Adipocyte (in vitro differentiated cells): ENCODE results near the gene ZNF497.
"Not testable (repeated sequence)": the region's sequence is repeated elsewhere in the genome, so short reads cannot be mapped to it uniquely, and the experiment has no call there.

Experiments used
- DNase-seq: peaks from one replicate; pipeline ENCODE4 v3.0.0-alpha.2; 2015; ENCODE audit warnings: low read depth
- H3K27me3 ChIP-seq: replicated peaks from 2 replicates; pipeline ENCODE4 v1.7.0; 2013; ENCODE audit warnings: mild to moderate bottlenecking, low read length, moderate library complexity; ENCODE audit not compliant: control insufficient read depth, insufficient read depth
- H3K36me3 ChIP-seq: 2 replicates; pipeline ENCODE4 v1.7.0; 2013; ENCODE audit warnings: low read length, mild to moderate bottlenecking, moderate library complexity; ENCODE audit not compliant: control insufficient read depth, insufficient read depth, severe bottlenecking
- H3K4me1 ChIP-seq: 2 replicates; pipeline ENCODE4 v1.7.0; 2013; ENCODE audit warnings: mild to moderate bottlenecking, low read length, moderate library complexity; ENCODE audit not compliant: control insufficient read depth, insufficient read depth
- H3K4me3 ChIP-seq: 2 replicates; pipeline ENCODE4 v1.7.0; 2013; ENCODE audit warnings: mild to moderate bottlenecking, low read length, moderate library complexity
- H3K9ac ChIP-seq: 2 replicates; pipeline ENCODE4 v1.7.0; 2013; ENCODE audit warnings: mild to moderate bottlenecking, low read length, moderate library complexity
- H3K9me3 ChIP-seq: 2 replicates; pipeline ENCODE4 v1.7.0; 2013; ENCODE audit warnings: mild to moderate bottlenecking, low read length, moderate library complexity; ENCODE audit not compliant: control insufficient read depth

The ZNF497 gene

GRCh38 chr19:58350001-58350861 is 12.3 kb downstream of the ZNF497 start:
- Histone ChIP-seq H3K4me3 (peak overlapping the region; percentile 86), H3K27me3 (no peaks in the 10 kb centered on the region), H3K9me3 (no peaks in the 10 kb centered on the region), H3K9ac (peak overlapping the region; percentile 26), H3K4me1 (peaks cover 17% of the 10 kb centered on the region), H3K36me3 (no peaks in the 10 kb centered on the region)
- DNase-seq = no peak

- no peaks in the 10 kb centered on the region for H3K27me3 ChIP-seq
These were observed 13.0 kb downstream of the ZNF497 start for GRCh38 chr19:58349590-58349989.

GRCh38 chr19:58348080-58348479 is 14.5 kb downstream of the ZNF497 start:
- H3K36me3 ChIP-seq, H3K27me3 ChIP-seq, H3K9me3 ChIP-seq: not testable (repeated sequence)
- H3K9ac ChIP-seq = peak overlapping the region; percentile 83
- peak; percentile 11 for DNase-seq
- peak overlapping the region; percentile 86 for H3K4me3 ChIP-seq
- peaks cover 17% of the 10 kb centered on the region for H3K4me1 ChIP-seq

More at GRCh38 chr19:58349590-58349989, 13.0 kb downstream of the ZNF497 start:
- Histone ChIP-seq H3K9ac (no peak overlapping the region), H3K4me1 (peaks cover 17% of the 10 kb centered on the region), H3K9me3 (no peaks in the 10 kb centered on the region), H3K36me3 (no peaks in the 10 kb centered on the region), H3K4me3 (peak overlapping the region; percentile 86)
- DNase-seq = no peak

GRCh38 chr19:58346961-58347929 is 15.3 kb downstream of the ZNF497 start:
- peak overlapping the region; percentile 86 for H3K4me3 ChIP-seq
- DNase-seq = peak; percentile 94
- H3K9ac ChIP-seq = peak overlapping the region; percentile 87
- no peaks in the 10 kb centered on the region for H3K9me3 ChIP-seq
- peaks cover 17% of the 10 kb centered on the region for H3K4me1 ChIP-seq
- H3K27me3 ChIP-seq = no peaks in the 10 kb centered on the region
- no peaks in the 10 kb centered on the region for H3K36me3 ChIP-seq

GRCh38 chr19:58345558-58345957 is 17.0 kb downstream of the ZNF497 start:
- Histone ChIP-seq H3K27me3 (no peaks in the 10 kb centered on the region), H3K4me3 (no peak overlapping the region), H3K36me3 (no peaks in the 10 kb centered on the region), H3K4me1 (peaks cover 17% of the 10 kb centered on the region), H3K9me3 (no peaks in the 10 kb centered on the region), H3K9ac (no peak overlapping the region)
- peak; percentile 21 for DNase-seq

GRCh38 chr19:58338825-58339558 is 23.6 kb downstream of the ZNF497 start:
- Histone ChIP-seq H3K27me3 (no peaks in the 10 kb centered on the region), H3K9ac (no peak overlapping the region), H3K9me3 (no peaks in the 10 kb centered on the region), H3K4me3 (no peak overlapping the region), H3K36me3 (peaks cover 27% of the 10 kb centered on the region), H3K4me1 (no peaks in the 10 kb centered on the region)
- no peak for DNase-seq

GRCh38 chr19:58338336-58338735 is 24.2 kb downstream of the ZNF497 start:
- Histone ChIP-seq H3K4me1 (no peaks in the 10 kb centered on the region), H3K36me3 (peaks cover 27% of the 10 kb centered on the region)
- DNase-seq = no peak

GRCh38 chr19:58336820-58337219 is 25.7 kb downstream of the ZNF497 start:
- no peaks in the 10 kb centered on the region for H3K9me3 ChIP-seq
- H3K4me3 ChIP-seq = no peak overlapping the region
- no peak for DNase-seq
- H3K4me1 ChIP-seq = no peaks in the 10 kb centered on the region
- H3K9ac ChIP-seq = no peak overlapping the region
- peaks cover 27% of the 10 kb centered on the region for H3K36me3 ChIP-seq
- no peaks in the 10 kb centered on the region for H3K27me3 ChIP-seq

More at GRCh38 chr19:58338336-58338735, 24.2 kb downstream of the ZNF497 start:
- H3K9me3 ChIP-seq = no peaks in the 10 kb centered on the region
- H3K4me3 ChIP-seq = no peak overlapping the region
- H3K27me3 ChIP-seq = no peaks in the 10 kb centered on the region
- H3K9ac ChIP-seq = no peak overlapping the region

GRCh38 chr19:58336216-58336615 is 26.3 kb downstream of the ZNF497 start:
- H3K9me3 ChIP-seq = no peaks in the 10 kb centered on the region
- no peaks in the 10 kb centered on the region for H3K27me3 ChIP-seq
- no peak for DNase-seq
- no peak overlapping the region for H3K4me3 ChIP-seq
- H3K4me1 ChIP-seq = no peaks in the 10 kb centered on the region
- H3K36me3 ChIP-seq = peaks cover 27% of the 10 kb centered on the region
- H3K9ac ChIP-seq = no peak overlapping the region

- no peak overlapping the region for H3K9ac ChIP-seq
- no peak for DNase-seq
- no peak overlapping the region for H3K4me3 ChIP-seq
- no peaks in the 10 kb centered on the region for H3K27me3 ChIP-seq
- H3K36me3 ChIP-seq = peaks cover 27% of the 10 kb centered on the region
- peaks cover 3% of the 10 kb centered on the region for H3K4me1 ChIP-seq
- no peaks in the 10 kb centered on the region for H3K9me3 ChIP-seq
These were observed 26.9 kb downstream of the ZNF497 start for GRCh38 chr19:58335630-58336029.
